GM21825 (cell line): ENCODE data around the gene PDCD1LG2.

Experiments
- ATAC-seq: cut with Tn5 transposase; IDR thresholded peaks from one replicate; pipeline ENCODE4 v1.9.1; 2021; ENCODE audit warnings: mild to moderate bottlenecking, moderate library complexity; ENCODE audit not compliant: unreplicated experiment

Gene PDCD1LG2

DNA sequence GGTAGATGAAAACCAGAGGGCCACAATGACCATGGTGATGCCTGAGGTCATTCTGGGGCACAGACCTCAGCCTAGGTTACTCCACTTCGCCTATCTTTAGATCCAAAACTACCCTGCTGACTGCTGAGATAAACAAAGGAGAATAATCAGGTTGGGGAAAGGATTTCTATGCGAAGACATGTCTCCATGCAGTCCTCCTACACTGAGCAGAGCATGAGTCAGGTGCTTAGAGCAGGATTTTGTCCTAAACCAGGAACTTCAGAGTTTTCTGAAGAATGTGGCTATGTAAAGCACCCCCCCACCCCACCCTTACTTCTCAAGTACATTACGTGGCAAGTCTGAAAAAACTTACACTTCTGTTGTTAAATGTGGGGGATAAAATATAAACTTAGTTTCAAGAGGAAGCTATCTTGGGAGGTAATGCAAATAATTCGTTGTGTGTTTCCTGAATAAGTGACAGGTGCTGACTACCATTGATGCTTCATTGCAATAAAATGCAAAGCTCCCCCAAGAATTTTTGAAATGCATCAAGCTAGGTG is 19.4 kb downstream of the PDCD1LG2 start:
- ATAC-seq: peak; percentile 51

DNA sequence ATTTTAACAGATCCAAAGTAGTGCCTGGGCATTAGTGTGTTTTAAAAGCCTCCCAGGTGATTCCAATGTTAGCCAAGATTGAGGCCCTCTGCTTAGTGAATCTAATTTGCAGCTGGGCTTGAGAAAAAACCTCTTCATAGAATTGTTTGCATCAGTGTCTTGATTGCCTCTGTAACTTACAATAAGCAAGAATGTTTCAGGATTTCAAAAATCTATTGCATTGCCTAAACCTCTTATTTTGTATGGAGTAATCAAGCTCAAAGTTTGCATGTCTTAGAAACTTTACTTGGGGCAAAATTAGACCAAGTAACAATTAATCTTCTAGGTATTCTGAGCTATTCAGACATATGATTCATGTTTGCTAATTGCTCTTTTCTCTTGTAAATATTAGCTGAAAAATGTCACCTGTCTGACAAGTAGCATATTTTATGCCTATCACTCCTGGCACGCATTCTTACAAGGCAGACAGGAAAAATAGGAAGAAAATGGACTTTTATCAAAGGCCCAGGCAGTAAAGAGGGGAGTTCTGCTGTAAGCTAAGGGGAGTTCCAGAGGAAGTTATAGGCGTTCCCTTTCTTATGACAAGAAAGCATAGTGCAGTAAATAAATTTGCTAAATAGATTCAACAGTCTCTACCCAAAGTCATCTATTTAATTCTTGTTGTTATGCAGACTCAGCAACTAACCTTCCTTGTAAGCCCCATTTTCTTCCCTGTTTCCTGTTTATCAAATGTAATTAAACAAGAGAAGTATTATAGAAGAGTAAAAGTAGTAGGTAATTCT is 21.0 kb downstream of the PDCD1LG2 start:
- no peak for ATAC-seq

DNA sequence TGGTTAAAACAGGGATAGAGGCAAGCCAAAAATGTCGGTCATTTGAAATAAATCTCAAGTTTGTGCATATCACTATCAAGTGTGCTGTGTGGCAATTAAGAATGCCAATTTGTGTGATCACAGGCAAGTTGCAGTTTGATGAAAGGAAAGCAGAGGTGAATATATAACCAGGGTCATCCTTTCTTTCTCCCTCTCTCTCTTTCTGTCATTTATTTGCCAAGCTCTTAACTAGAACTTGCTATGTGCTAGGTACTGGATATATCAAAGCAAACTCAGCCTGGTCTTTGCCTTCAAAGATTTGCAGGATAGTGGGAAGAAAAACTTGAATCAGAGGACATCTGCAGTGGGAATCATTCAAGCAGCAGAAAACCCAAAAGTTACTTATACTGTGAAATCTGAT is 22.0 kb downstream of the PDCD1LG2 start:
- ATAC-seq: no peak

DNA sequence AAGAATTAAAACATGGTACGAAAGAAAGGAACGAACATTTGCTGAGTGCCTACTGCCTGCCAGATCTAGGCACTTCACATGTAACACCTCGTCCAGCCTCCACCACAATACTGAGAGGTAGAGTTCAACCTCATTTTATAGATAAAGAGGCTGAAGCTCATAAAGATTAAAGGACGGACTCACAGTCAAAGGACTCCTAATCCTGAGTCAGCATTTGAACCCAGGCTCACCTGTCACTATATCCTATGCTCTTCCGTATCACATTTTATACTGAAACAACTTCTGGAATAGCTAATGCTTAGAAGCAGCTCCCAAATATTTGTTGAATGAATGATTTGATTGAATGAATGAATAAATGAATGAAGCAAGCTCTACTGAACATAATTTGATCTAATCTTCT is 22.5 kb downstream of the PDCD1LG2 start:
- ATAC-seq: no peak

DNA sequence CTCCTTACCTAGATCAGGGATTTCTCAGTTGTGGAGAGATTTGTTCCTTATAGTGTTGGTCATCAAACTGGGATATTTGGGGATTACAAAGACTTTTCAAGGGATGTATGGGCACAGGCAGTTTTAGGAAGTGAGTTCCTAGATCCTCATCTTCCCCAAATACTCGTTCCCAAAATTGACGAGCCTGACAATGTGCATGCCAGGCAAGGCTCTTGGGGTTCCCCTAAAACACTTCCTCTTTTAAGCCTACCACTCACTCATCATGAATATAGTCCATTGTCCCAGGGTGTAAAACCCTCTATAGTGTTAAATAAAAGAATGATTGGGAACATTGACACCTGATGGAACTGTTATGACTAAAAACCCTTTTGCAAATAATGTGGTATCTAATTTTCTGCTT is 26.4 kb downstream of the PDCD1LG2 start:
- peak; percentile 43 for ATAC-seq

DNA sequence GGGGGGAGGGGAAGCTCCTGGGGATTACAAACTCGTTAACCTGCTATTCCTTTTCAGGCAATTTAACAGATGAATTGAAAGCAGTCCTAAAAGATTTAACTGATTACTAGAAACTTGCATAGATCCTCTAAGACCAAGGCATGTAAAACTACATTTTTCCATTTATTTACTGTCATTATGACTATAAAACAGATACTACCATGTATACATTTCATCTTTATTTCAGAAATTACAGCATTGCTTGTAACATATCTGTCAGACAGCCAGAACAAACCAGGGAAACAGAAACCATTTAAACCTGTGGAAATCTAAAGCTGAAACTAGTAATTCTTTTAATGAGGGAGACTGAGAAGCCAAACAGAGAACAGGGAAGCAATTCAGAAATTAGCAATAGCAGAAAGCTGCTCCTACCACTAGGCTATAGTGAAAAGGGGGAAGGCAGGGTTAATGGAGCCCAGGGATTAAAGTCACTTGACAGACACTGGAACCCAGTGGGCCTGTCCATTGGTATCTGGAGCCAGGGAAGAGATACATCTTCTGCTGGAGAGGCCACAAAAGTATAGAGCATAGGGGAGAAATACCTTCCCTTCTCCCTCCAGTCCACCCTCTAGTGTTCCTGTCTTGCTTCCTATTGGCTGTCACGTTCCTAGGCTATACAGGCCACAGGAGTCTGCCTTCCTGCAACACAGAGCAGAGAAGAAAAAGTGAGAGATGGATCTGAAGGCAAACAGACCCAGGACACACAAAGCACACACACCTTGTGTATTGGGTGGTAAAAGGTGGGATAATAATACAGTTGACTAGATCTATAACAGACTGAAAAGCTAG is 33.8 kb downstream of the PDCD1LG2 start:
- ATAC-seq: no peak

DNA sequence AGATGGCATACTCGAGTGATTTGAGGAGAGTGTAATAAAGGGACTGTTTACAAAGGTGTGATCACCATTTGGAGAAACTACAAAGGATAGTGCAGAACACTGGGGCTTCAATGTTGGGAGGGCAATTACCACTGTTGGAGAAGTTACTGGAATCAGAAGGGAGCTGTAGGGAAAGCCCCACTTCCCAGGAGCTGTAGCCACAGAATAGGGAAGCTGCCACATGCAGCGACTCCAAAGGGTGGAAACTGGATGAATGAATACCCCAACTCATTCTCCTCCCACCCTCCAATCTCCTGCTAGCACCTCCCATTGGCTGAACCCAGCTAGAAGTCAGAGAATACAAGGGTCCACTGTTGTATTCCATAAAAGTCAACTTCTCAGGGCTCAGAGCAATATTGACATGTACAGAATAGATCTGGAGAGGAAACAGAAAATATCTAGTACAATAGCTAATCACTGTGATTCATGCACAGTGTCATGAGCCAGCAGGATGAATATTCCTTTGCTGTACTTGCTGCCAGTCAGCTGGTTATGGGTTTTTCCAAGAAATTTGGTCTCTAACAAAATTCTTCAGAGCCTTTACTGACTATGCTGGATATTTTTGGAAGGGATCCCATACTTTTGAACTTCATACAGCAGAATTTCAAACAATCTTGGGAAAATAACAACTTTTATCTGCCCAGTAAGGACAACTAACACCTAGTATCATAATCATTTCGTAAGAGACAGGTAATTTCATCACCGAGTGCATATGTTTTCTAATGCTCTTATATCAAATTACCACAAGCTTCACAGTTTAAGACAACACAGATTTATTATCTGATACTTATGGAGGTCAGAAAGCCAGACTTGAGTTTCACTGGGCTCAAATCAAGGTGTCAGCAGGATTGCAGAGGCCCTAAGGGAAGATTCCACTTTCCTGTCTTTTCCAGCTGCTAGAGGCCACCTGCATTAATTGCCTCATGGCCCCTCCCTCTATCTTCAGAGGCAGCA is 39.6 kb downstream of the PDCD1LG2 start:
- ATAC-seq: no peak

DNA sequence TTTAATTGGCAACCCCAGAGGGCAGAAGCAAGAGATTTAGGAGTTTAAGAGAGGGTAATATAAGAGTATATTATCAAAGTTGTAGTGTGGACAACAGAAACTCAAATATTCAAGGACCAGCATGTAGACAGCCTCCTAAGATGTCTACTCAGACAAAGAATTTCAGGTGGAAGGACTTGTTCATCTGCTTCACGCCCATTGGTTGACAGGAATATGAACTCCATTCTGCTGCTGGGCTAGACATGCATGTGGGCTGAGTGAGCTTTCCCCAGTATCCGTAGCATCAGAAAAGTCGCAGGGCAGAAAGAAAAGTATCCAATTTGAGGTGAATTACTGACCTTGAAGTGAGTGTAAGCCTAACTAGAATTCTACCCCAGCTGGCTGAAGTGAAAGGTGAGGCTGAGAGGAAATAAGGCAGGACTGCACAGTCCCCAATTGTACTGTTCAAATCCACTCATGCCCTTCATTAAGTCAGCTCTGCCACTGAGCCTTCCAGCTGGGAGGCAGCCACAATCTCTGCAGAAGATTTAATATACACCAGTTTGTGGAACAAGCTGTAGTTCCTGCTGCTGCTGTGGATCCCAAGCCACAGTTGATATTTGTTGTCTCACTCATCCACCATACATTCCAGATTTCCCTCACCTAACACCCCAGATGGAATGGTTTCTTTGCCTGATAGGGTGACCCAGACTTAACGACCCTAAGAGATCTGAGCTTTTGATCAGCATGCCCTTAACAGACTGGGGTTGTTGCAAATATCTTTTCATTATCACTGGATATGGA is 41.2 kb downstream of the PDCD1LG2 start:
- ATAC-seq: no peak

DNA sequence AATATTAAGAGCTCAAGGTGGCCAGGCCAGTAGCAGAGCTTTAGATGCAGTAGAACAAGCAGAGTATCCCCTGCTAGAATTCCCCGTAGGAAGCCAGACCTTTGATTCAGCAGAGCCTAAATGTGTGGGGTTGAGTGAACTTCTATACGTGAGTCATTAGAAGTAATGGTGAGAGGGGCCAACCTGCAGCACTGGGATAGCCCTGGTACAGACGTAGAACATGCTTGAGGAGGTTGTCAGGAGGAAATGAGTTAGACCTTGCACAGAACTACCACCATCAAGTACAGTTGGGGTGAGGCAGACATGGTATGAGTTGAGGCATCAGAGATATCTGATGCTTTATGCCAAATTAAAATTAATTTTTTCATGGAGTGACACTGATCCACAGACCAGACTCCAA is 42.0 kb downstream of the PDCD1LG2 start:
- no peak for ATAC-seq

DNA sequence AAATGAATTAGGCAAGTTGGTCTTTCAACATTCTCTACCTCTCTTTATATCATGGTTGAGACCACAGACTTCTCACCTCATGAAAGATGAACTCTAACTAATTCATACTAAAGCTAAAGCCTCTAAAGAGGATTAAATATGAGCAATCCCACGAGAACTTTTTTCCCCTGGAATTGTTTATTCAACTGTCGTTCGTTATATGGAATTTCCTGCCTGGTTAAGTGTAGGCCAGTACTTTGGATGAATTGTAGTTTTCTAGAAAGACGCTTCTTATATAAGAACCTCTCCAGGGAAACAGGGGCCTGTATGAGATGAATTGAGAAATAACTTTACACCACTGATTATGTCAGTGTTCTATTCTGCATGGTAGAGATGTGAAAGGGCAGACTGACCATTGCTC is 42.9 kb downstream of the PDCD1LG2 start:
- ATAC-seq: no peak

DNA sequence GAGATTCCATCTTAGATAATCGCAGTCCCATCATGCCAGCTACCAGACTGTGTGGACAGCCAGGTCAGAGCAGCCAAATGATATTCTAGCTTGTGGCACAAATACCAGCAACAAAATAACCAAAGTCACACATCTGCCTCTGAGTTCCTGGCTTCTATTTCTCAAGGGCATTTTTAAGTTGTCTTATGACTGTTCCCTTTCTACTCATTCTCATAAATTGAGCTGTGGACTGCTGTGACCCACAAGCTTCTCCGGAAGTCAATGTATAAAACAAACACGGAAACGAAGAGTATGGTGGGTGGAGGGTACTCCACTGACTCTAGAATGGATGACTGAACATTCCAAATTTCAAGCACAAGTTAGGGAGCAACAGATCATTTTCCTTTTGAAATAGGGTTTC is 43.9 kb downstream of the PDCD1LG2 start:
- ATAC-seq: peak; percentile 71

DNA sequence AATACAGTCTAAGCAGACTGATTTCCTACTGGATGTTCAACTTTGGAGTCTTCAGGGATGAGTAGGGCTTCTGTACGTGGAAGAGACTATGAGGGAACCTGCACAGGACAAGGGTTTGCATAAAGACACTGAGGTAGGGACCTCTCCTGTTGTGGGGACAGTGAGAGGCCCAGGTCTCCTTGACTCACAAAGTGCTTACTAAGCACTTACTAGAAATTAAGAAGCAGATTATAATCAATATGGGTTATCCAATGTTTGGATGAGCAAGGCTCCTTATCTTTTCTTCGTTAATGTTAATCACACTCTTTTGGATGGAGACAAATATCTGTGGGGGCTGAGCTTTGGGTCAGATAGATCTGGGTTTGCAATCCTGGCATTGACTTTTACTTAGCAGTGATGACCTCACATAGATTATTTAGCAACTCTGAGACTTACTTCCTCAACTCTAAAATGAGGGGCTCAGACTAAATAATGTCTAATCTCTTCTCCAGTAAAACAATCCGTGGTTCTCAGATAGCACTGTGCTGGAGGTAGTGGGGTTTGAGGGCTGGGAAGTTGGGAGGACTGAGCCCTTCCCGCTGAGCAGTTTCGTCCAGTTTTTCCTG is 45.9 kb downstream of the PDCD1LG2 start:
- no peak for ATAC-seq

DNA sequence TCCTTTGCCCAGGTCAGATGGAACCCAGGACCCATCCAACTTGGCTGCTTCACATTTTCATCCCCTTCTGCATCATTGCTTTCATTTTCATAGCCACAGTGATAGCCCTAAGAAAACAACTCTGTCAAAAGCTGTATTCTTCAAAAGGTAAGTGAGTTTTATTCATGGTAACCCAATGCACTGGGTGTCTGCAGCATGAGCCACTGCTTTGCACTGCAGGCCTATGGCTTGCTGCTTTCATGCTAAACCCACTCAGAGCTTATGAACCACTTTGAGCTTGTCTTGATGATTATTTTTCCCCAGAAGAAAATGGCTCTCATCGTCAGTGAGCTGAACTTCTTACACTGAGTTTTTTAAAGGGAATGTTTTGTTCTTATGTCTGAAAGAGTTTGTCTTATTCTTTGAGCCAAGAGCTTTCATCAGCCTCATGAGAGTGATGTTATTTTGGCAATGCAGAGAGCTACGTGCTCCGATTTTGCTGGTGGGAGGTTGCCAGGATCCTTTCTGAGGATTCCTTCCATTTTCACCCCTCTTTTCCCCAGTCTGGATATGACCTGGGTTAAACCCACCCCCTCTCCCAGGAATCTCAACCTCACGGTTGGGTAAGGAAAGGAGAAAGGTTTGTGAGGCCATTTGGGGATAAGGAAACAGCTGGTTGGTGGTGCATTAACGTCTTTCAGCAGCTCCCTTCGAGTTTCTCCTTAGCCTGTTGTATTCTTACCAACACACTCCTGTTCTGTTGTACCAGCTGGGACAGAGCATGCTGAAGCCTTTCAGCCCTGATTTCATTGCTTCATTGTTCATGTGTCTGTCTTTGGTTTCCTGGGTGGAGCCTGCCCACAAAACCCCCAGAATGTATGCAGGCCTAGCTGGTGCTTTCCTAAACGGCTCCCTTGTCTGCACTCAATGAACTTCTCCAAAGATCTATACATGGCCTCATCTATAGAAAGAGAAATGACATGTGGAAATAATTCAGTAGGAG is 47.6 kb downstream of the PDCD1LG2 start:
- ATAC-seq: peak; percentile 63

DNA sequence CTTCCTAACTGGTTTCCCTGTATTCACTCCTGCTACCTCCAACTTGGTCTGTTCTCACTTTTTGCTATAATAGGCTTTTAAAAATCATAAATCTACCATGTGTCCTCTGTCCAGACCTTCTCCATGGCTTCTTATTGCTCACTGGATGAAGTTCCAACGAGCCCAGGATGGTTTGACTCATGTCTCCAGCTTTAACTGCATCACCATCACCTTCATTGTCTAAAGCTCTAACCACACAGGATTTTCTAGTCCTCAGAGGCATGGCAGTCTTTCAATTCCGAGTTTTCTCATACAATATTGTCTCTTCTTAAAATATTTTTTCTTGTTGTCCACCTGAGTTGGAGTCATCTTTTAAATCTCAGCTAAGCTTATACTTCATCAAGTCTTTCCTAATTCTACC is 49.3 kb downstream of the PDCD1LG2 start:
- ATAC-seq: no peak

DNA sequence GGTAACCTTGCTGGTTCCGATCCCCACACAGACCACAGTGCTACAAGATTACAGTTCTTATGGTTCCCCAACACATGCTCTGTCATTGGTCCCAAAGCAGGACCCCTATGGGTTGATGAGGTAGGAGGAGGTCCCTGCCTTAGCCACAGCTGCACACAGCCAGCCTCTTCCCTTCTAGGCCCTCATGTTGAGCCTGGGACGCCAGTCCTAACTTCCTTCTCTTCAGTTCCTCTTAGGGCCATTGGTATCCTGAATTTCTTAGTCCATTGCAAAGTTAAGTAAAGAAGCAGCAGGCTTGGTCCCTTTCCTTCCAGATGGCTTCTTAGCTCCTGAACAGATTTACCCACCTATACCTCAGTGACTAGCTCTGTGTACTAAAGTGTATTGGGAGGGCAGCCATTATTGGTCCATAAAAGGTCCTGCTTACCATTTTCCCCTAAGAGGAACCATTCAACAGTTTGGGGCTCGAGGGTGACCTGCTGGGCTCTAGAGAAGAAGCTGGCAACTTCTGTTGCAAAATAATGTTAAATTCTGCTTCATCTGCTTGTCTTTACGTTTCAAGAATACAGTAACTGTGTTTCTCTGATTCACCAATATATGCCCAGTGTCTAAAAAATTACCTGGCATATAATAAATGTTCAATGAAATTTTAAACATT is 50.2 kb downstream of the PDCD1LG2 start:
- no peak for ATAC-seq

DNA sequence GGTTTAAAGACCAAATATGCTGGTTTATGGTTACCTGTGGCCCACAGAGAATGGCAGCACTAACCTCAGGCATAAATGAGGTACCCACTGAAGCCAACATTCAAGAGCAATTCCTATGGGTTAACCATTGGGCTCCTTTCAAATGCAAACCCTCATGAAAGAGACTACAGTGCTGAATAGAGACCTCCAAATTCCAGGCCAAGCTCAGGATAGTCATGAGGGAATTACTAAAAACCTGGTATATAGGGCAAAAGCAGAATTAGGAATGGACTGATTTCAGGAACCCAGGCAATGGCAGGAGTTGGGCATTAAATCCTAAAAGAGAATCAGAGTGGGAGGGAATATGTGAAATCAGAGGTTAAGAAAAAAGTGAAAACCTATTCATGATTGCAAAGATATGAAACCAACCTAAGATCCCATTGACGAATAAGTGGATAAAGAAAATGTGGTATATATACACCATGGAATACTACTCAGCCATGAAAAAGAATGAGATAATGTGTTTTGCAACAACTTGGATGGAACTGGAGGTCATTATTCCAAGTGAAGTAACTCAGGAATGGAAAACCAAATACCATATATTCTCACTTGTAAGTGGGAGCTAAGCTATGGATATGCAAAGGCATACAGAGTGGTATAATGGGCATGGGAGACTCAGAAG is 51.6 kb downstream of the PDCD1LG2 start:
- no peak for ATAC-seq

DNA sequence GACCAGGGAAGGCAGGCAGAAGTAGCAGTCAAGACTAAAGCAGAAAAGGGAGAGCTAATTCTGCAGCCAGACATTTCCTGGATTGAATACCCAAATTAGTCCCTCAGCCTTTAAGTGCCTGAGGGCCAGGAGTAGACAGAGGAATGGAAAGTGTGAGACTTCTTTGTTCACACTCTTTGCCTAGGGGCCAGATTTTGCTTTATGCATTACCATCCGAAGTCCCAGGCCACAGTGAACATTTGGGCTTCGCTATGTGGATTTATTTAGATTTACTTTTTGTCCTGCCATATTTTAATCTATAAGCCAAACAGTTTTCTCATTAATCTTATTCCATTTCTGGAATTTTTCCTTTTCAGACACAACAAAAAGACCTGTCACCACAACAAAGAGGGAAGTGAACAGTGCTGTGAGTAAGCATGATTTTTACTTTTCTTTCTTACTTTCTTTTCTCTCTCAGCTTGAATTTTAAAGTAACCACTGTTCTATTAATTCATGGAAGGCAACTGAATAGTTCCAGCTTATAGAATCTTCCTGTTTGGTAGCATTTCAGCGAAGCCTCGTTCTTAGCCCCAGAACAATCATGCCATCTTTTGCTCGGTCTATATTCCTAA is 52.6 kb downstream of the PDCD1LG2 start:
- ATAC-seq: no peak
